K562 treated with DMSO at 1 percent for 4 hours (cell line): ENCODE measurements around the gene MCTP1. TPM values are rescaled to one million over a fixed set of nuclear protein-coding genes. Genes with fewer than 3 reads are reported as not detected.

ENCODE experiments used
- total RNA-seq: library from RNA; unstranded; fragments of 300-600 nt; gene quantifications from 2 replicates; pipeline ENCODE4 v1.2.3, GENCODE V29; 2022; ENCODE audit not compliant: insufficient read depth

MCTP1 gene
- 0.63 TPM in 1 of 2 replicates, not detected in the other for total RNA-seq

DNA sequence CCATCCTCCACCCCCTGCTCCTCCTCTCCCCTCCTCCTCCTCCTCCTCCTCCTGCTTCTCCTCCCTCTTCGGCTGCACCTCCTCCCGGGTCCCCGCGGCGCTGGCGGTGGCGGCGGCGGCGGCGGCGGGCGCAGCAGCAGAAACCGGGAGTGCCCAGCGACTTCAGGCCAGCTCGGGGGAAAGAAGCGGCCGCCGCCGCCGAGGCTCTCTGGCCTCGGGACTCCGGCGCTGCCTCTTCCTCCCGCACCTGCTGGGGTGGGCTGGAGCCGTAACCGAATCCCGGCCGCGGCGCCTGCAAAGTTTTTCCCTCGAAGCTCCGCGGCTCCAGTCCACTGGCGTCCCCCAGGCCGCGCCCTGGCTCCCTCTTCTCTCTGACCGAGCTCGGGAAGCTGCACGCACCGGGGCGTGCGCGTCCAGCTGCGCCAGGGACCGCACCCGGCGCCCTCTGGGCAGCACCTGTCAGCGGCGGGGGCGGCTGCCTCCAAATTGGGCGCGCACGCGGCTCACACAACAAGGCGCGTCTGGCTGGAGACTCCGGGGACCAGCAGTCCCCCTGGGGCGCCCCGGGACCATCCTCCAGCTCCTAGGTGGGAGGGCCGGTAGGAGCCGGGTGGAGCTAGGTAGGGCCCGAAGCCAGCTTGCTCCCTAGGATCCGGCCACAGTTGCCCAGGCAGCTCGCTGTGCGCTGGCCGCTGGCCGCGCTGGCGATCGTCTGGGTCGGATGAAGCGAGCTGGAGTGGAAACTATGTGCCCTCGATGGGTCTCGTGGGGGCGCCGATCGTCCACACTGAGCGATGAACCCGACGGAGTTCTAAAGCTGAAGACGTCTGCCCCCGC is at the start of gene MCTP1:
MCTP1 (minus strand) TSS at position 523 of the 837 bp plus-strand sequence.

Other genes starting within 250 kb of the MCTP1 start
- gene FAM81B, start 106.3 kb upstream of the MCTP1 start, total RNA-seq, result 4.2 TPM in 1 of 2 replicates, not detected in the other